ENCODE measurements around the gene PRKCH. TPM values are rescaled to one million over a fixed set of nuclear protein-coding genes. Genes with fewer than 3 reads are reported as not detected.
A peak's percentile ranks its signal among the peaks of the same experiment; 100 is the strongest.

Gene PRKCH
- total and polyA plus RNA-seq, 2 donors (not counting 3 experiments of a cell fraction or from before 2014, with no cell fraction given): 97.7 to 103 TPM

DNA sequence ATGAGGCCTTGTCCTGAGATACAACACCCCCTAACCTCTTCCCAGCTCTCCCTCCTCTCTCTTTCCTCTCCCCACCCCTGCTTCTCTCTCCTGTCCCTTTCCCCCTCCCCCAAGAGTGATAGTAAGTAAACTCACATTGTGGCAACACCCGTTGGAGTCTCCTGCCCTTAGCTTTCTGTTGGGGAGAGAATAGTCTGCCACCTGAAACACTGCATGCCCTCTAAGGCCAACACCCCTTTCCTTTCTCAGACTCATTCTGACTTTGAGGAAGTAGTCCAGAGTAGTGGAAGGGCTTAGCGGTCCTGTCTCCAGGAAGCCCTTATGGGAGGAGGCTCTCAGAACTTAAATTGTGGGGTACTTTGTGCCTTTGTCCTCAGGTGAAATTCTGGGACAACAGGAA is 95.2 kb downstream of the PRKCH start:
- Histone ChIP-seq H3K4me2 (ENCODE audit: insufficient read depth, low read length) (peak overlapping the region; percentile 46), H4K20me1 (replicated peaks; ENCODE audit: control insufficient read depth, extremely low read depth, insufficient read depth, low read length) (no peaks in the 10 kb centered on the region), H3K4me1 (ENCODE audit: control insufficient read depth, extremely low read depth, insufficient read depth, low read length) (peaks cover 50% of the 10 kb centered on the region), H3K27ac (ENCODE audit: insufficient read depth, low read depth, low read length) (peak overlapping the region; percentile 58), H3K79me2 (ENCODE audit: control insufficient read depth, insufficient read depth, low read length) (peaks cover 59% of the 10 kb centered on the region), H2AFZ (ENCODE audit: low read depth, low read length) (no peak overlapping the region), H3K9me1 (replicated peaks; ENCODE audit: control insufficient read depth, extremely low read depth, insufficient read depth, low read length) (no peaks in the 10 kb centered on the region), H3K9me3 (replicated peaks; ENCODE audit: control insufficient read depth, insufficient read depth, low read length) (no peaks in the 10 kb centered on the region), H3K27me3 (ENCODE audit: control insufficient read depth in 2 of 2, insufficient read depth in 2 of 2, low read length in 2 of 2) (no peaks in the 10 kb centered on the region), H3K36me3 (ENCODE audit: control insufficient read depth in 2 of 2, extremely low read depth in 1 of 2, insufficient read depth in 2 of 2, low read length in 2 of 2) (no peaks in the 10 kb centered on the region), H3K4me3 (replicated peaks in 1 of 3; ENCODE audit: insufficient read depth in 1 of 3, low read depth in 1 of 3, low read length in 3 of 3) (no peak overlapping the region), H3K9ac (replicated peaks; ENCODE audit: extremely low read depth, insufficient read depth, low read length) (no peak overlapping the region)
- TF ChIP-seq EZH2 (IDR thresholded peaks at IDR 0.05; ENCODE audit: borderline replicate concordance, low read depth, low read length, severe bottlenecking) (no peak), MYC (IDR thresholded peaks at IDR 0.05; ENCODE audit: low read depth, low read length) (no peak), GATA2 (IDR thresholded peaks at IDR 0.05; ENCODE audit: insufficient read depth, insufficient read length, low read depth, low read length) (no peak), FOS (IDR thresholded peaks at IDR 0.05; ENCODE audit: borderline replicate concordance, insufficient read depth, low read length) (no peak), JUN (IDR thresholded peaks at IDR 0.05; ENCODE audit: borderline replicate concordance, insufficient read depth, insufficient read length, low read depth) (no peak), POLR2A (IDR thresholded peaks at IDR 0.05; ENCODE audit: low read depth, low read length) (no peak), POLR2AphosphoS5 (IDR thresholded peaks at IDR 0.05; ENCODE audit: insufficient read depth, low read depth, low read length) (no peak)
- TF ChIP-seq, protein P1, sequence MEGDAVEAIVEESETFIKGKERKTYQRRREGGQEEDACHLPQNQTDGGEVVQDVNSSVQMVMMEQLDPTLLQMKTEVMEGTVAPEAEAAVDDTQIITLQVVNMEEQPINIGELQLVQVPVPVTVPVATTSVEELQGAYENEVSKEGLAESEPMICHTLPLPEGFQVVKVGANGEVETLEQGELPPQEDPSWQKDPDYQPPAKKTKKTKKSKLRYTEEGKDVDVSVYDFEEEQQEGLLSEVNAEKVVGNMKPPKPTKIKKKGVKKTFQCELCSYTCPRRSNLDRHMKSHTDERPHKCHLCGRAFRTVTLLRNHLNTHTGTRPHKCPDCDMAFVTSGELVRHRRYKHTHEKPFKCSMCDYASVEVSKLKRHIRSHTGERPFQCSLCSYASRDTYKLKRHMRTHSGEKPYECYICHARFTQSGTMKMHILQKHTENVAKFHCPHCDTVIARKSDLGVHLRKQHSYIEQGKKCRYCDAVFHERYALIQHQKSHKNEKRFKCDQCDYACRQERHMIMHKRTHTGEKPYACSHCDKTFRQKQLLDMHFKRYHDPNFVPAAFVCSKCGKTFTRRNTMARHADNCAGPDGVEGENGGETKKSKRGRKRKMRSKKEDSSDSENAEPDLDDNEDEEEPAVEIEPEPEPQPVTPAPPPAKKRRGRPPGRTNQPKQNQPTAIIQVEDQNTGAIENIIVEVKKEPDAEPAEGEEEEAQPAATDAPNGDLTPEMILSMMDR (IDR thresholded peaks at IDR 0.05; ENCODE audit: extremely low read depth in 1 of 2, insufficient read depth in 1 of 2, low read depth in 1 of 2, low read length in 2 of 2): no peak
- TF ChIP-seq, protein P2, sequence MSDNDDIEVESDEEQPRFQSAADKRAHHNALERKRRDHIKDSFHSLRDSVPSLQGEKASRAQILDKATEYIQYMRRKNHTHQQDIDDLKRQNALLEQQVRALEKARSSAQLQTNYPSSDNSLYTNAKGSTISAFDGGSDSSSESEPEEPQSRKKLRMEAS (IDR thresholded peaks at IDR 0.05; ENCODE audit: insufficient read depth, insufficient read length): no peak
- intact Hi-C loops (cut with micrococcal nuclease): no loop called here
- FAIRE-seq (peak; percentile 42), DNase-seq (ENCODE audit: low read depth, low spot score) (peak; percentile 27)
- no TSS peak for BruUV-seq (replicated peaks)
- dilution Hi-C loops (cut with MboI; ENCODE audit: extremely low pct_ligation_motif_present, low sequenced_read_pairs): no loop called here
- POLR2A ChIA-PET: no interaction called here
- CTCF ChIA-PET: interaction anchor here (1.4 to 1.9 kb wide), 3 partner anchors 10 to 108 kb away, joined by 3 to 5 read pairs (median 5); no protein-coding TSS in a partner anchor
